Uterus (tissue), 4 donors: Measurements from ENCODE around the gene OS9. TPM values are rescaled to one million over a fixed set of nuclear protein-coding genes. Genes with fewer than 3 reads are reported as not detected.

Source experiments
- DNase-seq, 2 donors: peaks; one replicate each; pipeline ENCODE4 v3.0.0-alpha.2; 2019 to 2020
- H3K27ac ChIP-seq, 2 donors: fragments of 200-600 bp; sonication (generic); 1 replicate in 1 of 2; 2 replicates in 1 of 2; pipeline ENCODE4 v1.5.1; 2016 to 2018
- H3K27me3 ChIP-seq, 2 donors: fragments of 200-600 bp; sonication (generic); one replicate each; pipeline ENCODE4 v1.5.1; 2018 to 2019; ENCODE audit warnings: control low read depth in 1 of 2
- H3K36me3 ChIP-seq, 2 donors: fragments of 200-600 bp; sonication (generic); one replicate each; pipeline ENCODE4 v1.5.1; 2019; ENCODE audit warnings: control low read depth in 1 of 2
- H3K4me1 ChIP-seq, 2 donors: fragments of 200-600 bp; sonication (generic); one replicate each; pipeline ENCODE4 v1.5.1; 2018 to 2019; ENCODE audit warnings: control low read depth in 1 of 2
- H3K4me3 ChIP-seq, 2 donors: fragments of 200-600 bp; sonication (generic); 1 replicate in 1 of 2; 2 replicates in 1 of 2; pipeline ENCODE4 v1.5.1; 2018 to 2019; ENCODE audit warnings: mild to moderate bottlenecking in 1 of 2
- H3K9me3 ChIP-seq, 2 donors: fragments of 200-600 bp; sonication (generic); one replicate each; pipeline ENCODE4 v1.5.1; 2019; ENCODE audit warnings: control low read depth in 1 of 2
- POLR2A ChIP-seq, 2 donors: fragments of 450-650 bp; IDR thresholded peaks; one replicate each; pipeline ENCODE4 v1.6.1; 2016; ENCODE audit warnings: antibody characterized with exemption in 2 of 2, mild to moderate bottlenecking in 1 of 2, moderate library complexity in 1 of 2
- intact Hi-C: fragments of 100-400 bp; cut with DNase I; formaldehyde crosslinking; loops from one replicate; pipeline ENCODE4 v1.15.1; 2023; ENCODE audit warnings: low total_unique reads
- total RNA-seq, 4 donors: library from RNA; depleted of rRNA in 3 of 4; stranded (reverse); fragments of >200 nt in 3 of 4; gene quantifications; one replicate each; pipeline versions ENCODE4 v1.1.0 to v1.2.4, GENCODE V29; 2014 to 2023
- TF ChIP-seq, protein P1 (sequence below), 4 experiments: fragments of 200-600 bp in 2 of 4; fragments of 450-650 bp in 2 of 4; sonication (generic) in 2 of 4; IDR thresholded peaks; one replicate each; pipeline ENCODE4 v1.5.1; 2016 to 2019; ENCODE audit warnings: antibody characterized with exemption in 4 of 4, mild to moderate bottlenecking in 2 of 4, moderate library complexity in 1 of 4
- donor health status: DM: yes; HTN: yes; CAD: no.

OS9 gene
- total RNA-seq, 4 donors from 2014 or later = 189 to 339 (median 252) TPM

DNA sequence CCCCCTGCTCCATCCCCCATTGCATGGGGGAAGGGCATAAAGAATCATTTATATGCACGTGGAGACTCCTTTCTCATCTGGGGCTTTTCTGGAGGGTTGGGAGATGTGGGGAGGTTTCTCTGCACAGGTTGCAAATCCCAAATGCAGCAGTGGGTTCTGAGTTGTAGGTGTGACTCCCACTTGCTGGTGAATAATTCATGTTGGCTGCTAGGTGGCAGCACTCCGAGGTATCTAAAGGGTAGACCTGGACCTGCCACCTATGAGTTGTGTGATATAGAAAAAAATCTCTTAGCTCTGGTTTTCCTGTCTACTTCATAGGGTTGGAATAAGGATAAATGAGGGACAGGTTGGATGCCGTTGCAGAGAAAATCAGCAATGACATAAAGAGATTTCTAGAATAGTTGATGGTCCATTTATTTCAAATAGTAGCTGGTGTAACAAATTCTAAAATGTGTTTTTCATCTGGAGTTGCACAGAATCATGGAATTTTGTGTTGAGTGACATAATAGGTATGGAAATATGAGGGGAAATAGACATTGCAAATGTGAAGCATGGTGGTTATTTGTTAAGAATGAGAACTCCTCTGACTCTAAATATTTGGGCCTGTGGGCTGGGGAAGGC lies 65.5 kb downstream of the OS9 start:
- no peaks in the 10 kb centered on the region for H3K36me3 ChIP-seq
- H3K27me3 ChIP-seq = peaks cover 15 to 23% of the 10 kb centered on the region in 2 donors
- H3K4me3 ChIP-seq = no peak overlapping the region
- no peak for DNase-seq
- intact Hi-C loops = no loop called here
- peaks cover 0 to 12% of the 10 kb centered on the region in 2 donors for H3K4me1 ChIP-seq
- no peaks in the 10 kb centered on the region for H3K9me3 ChIP-seq
- no peak for TF ChIP-seq POLR2A (IDR thresholded peaks at IDR 0.05)
- TF ChIP-seq, protein P1, sequence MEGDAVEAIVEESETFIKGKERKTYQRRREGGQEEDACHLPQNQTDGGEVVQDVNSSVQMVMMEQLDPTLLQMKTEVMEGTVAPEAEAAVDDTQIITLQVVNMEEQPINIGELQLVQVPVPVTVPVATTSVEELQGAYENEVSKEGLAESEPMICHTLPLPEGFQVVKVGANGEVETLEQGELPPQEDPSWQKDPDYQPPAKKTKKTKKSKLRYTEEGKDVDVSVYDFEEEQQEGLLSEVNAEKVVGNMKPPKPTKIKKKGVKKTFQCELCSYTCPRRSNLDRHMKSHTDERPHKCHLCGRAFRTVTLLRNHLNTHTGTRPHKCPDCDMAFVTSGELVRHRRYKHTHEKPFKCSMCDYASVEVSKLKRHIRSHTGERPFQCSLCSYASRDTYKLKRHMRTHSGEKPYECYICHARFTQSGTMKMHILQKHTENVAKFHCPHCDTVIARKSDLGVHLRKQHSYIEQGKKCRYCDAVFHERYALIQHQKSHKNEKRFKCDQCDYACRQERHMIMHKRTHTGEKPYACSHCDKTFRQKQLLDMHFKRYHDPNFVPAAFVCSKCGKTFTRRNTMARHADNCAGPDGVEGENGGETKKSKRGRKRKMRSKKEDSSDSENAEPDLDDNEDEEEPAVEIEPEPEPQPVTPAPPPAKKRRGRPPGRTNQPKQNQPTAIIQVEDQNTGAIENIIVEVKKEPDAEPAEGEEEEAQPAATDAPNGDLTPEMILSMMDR (IDR thresholded peaks at IDR 0.05) = no peak
- H3K27ac ChIP-seq = no peak overlapping the region

DNA sequence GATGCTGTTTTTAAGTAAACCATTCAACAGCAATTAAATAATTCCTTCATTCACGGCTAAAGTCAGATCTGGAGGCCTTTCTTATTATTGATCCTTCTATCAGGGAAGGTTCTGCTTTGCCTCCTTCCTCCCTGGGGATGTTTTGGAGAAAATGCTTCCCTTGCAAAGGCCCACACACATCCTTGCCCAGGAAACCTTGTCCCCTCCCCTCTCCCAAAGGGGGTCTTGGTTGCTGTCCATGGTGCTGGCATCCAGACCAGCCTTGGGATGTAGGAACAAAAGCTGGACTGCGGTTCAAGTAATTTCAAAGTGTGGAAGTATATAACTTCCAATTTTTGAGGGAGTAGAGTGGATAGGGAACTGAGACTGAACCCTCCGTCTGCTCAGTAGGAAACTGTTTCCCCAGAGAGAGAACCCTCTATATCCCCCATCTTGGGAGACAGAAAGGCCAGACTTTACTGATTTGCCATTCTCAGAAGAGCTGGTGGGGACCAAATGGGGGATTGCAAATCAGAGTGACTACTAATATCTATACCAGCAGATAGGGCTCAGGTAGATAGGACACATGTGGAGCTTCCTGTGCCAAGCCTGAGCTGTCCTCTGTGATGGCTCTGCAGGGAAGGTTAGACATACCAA lies 66.5 kb downstream of the OS9 start:
- TF ChIP-seq, protein P1 (IDR thresholded peaks at IDR 0.05) = no peak
- TF ChIP-seq POLR2A (IDR thresholded peaks at IDR 0.05) = no peak
- H3K27me3 ChIP-seq = peaks cover 24 to 26% of the 10 kb centered on the region in 2 donors
- no peaks in the 10 kb centered on the region for H3K9me3 ChIP-seq
- no peak overlapping the region for H3K27ac ChIP-seq
- H3K4me3 ChIP-seq = no peak overlapping the region
- intact Hi-C loops = no loop called here
- H3K4me1 ChIP-seq = peaks cover 0 to 15% of the 10 kb centered on the region in 2 donors
- no peaks in the 10 kb centered on the region for H3K36me3 ChIP-seq
- DNase-seq = no peak

DNA sequence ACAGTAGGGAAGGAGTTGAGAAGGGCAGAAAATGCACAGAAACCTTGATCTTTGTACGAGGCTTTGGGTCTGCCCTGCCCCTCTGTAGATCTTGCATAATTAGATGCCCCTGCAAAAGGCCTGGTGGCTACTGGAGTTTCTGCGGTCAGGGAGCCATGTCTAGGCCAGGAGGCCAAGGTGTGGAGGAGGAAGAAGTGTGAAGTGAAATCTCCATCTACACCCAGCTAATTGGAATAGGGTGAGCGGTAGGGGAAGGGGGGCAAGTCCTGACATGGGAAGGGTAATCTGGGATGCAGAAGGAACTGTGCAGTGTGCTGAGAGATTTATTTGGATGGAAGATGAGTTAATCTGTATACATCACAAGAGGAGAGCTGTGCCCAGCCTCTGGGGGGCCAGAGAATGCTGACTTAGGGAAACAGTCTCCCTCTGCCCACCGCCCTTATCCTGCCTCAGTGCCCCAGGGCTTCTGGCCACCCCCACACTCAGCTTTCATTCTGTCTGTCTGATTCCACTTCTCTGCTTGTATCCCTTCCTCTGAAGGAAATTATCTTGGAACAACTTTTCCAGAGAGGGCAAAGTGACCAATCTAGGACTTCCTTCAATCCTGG lies 67.6 kb downstream of the OS9 start:
- Histone ChIP-seq H3K9me3 (no peaks in the 10 kb centered on the region), H3K36me3 (no peaks in the 10 kb centered on the region), H3K27ac (no peak overlapping the region), H3K27me3 (peaks cover 24 to 26% of the 10 kb centered on the region in 2 donors), H3K4me3 (no peak overlapping the region), H3K4me1 (peaks cover 0 to 13% of the 10 kb centered on the region in 2 donors)
- TF ChIP-seq, protein P1 (IDR thresholded peaks at IDR 0.05) = no peak
- no peak for TF ChIP-seq POLR2A (IDR thresholded peaks at IDR 0.05)
- intact Hi-C loops = no loop called here
- no peak for DNase-seq

DNA sequence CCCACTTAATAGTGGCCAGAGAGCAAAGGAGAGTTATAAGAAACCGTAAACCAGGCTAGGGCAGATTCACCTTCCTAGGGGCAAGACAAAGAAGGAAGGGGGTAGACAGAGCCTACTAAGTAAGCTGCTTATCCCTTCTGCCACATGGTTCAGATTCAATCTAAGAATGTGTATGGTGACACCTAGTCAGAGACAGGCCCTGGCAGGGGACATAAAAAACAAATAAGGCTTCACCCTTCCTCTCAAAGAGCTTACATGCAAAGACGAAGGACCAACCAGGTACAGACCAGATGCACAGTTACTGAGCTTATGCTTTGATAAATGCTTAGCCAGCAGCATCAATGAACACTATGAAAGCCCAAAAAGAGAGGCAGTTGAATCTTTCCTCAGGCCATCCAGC lies 68.5 kb downstream of the OS9 start:
- DNase-seq = no peak
- TF ChIP-seq POLR2A (IDR thresholded peaks at IDR 0.05) = no peak
- TF ChIP-seq, protein P1 (IDR thresholded peaks at IDR 0.05) = no peak
- no peaks in the 10 kb centered on the region for H3K36me3 ChIP-seq
- no peaks in the 10 kb centered on the region for H3K9me3 ChIP-seq
- H3K4me1 ChIP-seq = peaks cover 0 to 13% of the 10 kb centered on the region in 2 donors
- H3K27ac ChIP-seq = no peak overlapping the region
- H3K27me3 ChIP-seq = peaks cover 24 to 26% of the 10 kb centered on the region in 2 donors
- H3K4me3 ChIP-seq = no peak overlapping the region
- intact Hi-C loops = no loop called here
